Breast epithelium (tissue), 3 donors: ENCODE data around the gene GOLGA7B.

Experiments
- POLR2AphosphoS5 ChIP-seq, 3 donors: sonication (generic); formaldehyde crosslinking; IDR thresholded peaks; one replicate each; pipeline ENCODE4 v1.6.1; 2017; ENCODE audit warnings: antibody characterized with exemption in 3 of 3
- TF ChIP-seq, protein P1 (sequence below), 3 donors: fragments of 450-650 bp; IDR thresholded peaks; one replicate each; pipeline ENCODE4 v1.5.1; 2016 to 2017; ENCODE audit warnings: antibody characterized with exemption in 3 of 3, mild to moderate bottlenecking in 3 of 3, moderate library complexity in 3 of 3

DNA sequence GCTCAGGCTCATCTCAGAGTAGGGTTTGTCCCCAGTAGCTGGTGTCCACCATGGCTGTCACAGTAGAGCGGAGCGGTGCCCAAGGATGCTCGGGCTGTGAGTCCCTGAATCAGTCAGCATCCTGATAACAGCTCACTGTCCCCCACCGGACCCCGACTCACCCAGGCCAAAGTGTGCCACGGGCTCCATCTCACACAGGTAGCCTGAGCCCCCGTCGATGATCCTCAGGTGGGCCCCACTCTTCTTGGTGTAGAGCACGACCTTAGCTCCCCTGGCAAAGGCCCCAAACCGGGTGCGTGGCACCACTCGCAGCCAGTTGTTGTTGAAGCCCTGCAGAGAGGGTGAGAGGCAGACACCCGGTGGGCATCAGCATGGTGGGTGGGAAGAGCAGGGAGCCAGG, 45.4 kb downstream of the GOLGA7B start:
- TF ChIP-seq, protein P1, sequence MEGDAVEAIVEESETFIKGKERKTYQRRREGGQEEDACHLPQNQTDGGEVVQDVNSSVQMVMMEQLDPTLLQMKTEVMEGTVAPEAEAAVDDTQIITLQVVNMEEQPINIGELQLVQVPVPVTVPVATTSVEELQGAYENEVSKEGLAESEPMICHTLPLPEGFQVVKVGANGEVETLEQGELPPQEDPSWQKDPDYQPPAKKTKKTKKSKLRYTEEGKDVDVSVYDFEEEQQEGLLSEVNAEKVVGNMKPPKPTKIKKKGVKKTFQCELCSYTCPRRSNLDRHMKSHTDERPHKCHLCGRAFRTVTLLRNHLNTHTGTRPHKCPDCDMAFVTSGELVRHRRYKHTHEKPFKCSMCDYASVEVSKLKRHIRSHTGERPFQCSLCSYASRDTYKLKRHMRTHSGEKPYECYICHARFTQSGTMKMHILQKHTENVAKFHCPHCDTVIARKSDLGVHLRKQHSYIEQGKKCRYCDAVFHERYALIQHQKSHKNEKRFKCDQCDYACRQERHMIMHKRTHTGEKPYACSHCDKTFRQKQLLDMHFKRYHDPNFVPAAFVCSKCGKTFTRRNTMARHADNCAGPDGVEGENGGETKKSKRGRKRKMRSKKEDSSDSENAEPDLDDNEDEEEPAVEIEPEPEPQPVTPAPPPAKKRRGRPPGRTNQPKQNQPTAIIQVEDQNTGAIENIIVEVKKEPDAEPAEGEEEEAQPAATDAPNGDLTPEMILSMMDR (IDR thresholded peaks at IDR 0.05) = no peak
- no peak for TF ChIP-seq POLR2AphosphoS5 (IDR thresholded peaks at IDR 0.05)
